Transverse colon (tissue), 4 donors: ENCODE data around the gene FLT1. TPM values are rescaled to one million over a fixed set of nuclear protein-coding genes. Genes with fewer than 3 reads are reported as not detected.

Source experiments
- DNase-seq: peaks from one replicate; pipeline ENCODE4 v3.0.0-alpha.2; 2019
- H3K27ac ChIP-seq, 4 donors: fragments of 200-600 bp; sonication (generic); 2 replicates each; pipeline ENCODE4 v1.5.1; 2016 to 2018; ENCODE audit warnings: inconsistent platforms in 4 of 4
- H3K27me3 ChIP-seq: fragments of 200-600 bp; sonication (generic); 2 replicates; pipeline ENCODE4 v1.5.1; 2017; ENCODE audit warnings: inconsistent platforms
- H3K36me3 ChIP-seq, 4 donors: fragments of 200-600 bp; sonication (generic); 2 replicates each; pipeline ENCODE4 v1.5.1; 2017 to 2019; ENCODE audit warnings: inconsistent platforms in 4 of 4
- H3K4me1 ChIP-seq, 4 donors: fragments of 200-600 bp; sonication (generic); 2 replicates each; pipeline ENCODE4 v1.5.1; 2017 to 2020; ENCODE audit warnings: inconsistent platforms in 4 of 4
- H3K4me3 ChIP-seq, 4 donors: fragments of 200-600 bp; sonication (generic); 1 replicate in 1 of 4; 2 replicates in 3 of 4; pipeline versions ENCODE4 v1.5.1 to v1.6.1; 2017 to 2019; ENCODE audit warnings: inconsistent platforms in 4 of 4
- H3K9me3 ChIP-seq, 2 donors: fragments of 200-600 bp; sonication (generic); 2 replicates each; pipeline ENCODE4 v1.5.1; 2017 to 2019; ENCODE audit warnings: inconsistent platforms in 2 of 2
- CTCF ChIP-seq, 5 experiments: fragments of 200-600 bp in 3 of 5; fragments of 450-650 bp in 2 of 5; sonication (generic) in 3 of 5; IDR thresholded peaks; 1 replicate in 2 of 5; 2 replicates in 3 of 5; pipeline ENCODE4 v1.5.1; 2016 to 2017; ENCODE audit warnings: antibody characterized with exemption in 5 of 5, inconsistent platforms in 3 of 5, mild to moderate bottlenecking in 2 of 5, moderate library complexity in 1 of 5
- EP300 ChIP-seq: sonication (generic); formaldehyde crosslinking; IDR thresholded peaks from one replicate; pipeline ENCODE4 v1.6.1; 2017; ENCODE audit warnings: antibody characterized with exemption, low read depth
- POLR2A ChIP-seq: fragments of 450-650 bp; IDR thresholded peaks from one replicate; pipeline ENCODE4 v1.6.1; 2016; ENCODE audit warnings: antibody characterized with exemption, mild to moderate bottlenecking, moderate library complexity
- POLR2AphosphoS5 ChIP-seq, 3 donors: sonication (generic); formaldehyde crosslinking; IDR thresholded peaks; one replicate each; pipeline ENCODE4 v1.6.1; 2016; ENCODE audit warnings: antibody characterized with exemption in 3 of 3
- WGBS, 2 donors: methylation state at CpG; one replicate each; pipeline ENCODE4 v1.1.5; 2018; ENCODE audit warnings: low coverage in 1 of 2; 5-methylcytosine and 5-hydroxymethylcytosine counted together
- in situ Hi-C, 4 donors: fragments of 200-750 bp; cut with MboI; loops; one replicate each; pipeline versions ENCODE4 v1.15.0 to v1.15.1; 2017; ENCODE audit warnings: low sequenced_read_pairs in 3 of 4, low pct_ligation_motif_present in 1 of 4, low pct_unique_long_range_greater_than_20kb in 1 of 4
- intact Hi-C: fragments of 100-400 bp; cut with DNase I; formaldehyde crosslinking; loops from one replicate; pipeline ENCODE4 v1.15.1; 2023; ENCODE audit warnings: low total_unique reads
- total RNA-seq, 4 donors: library from RNA; depleted of rRNA; stranded (reverse); fragments of >200 nt; gene quantifications; one replicate each; pipeline ENCODE4 v1.1.0, GENCODE V29; 2016

FLT1 gene
- total RNA-seq, 4 donors from 2014 or later = 2.6 to 8.4 (median 3.5) TPM

GRCh38 chr13:28510066-28510465 is 15.1 kb upstream of the FLT1 start:
- DNase-seq = no peak
- Histone ChIP-seq H3K9me3 (no peaks in the 10 kb centered on the region), H3K4me1 (no peaks in the 10 kb centered on the region), H3K27ac (no peak overlapping the region), H3K27me3 (peaks cover 4% of the 10 kb centered on the region), H3K4me3 (no peak overlapping the region), H3K36me3 (no peaks in the 10 kb centered on the region)
- in situ Hi-C loops = no loop called here
- TF ChIP-seq POLR2A (no peak), CTCF (IDR thresholded peaks at IDR 0.05) (no peak), EP300 (no peak)
- intact Hi-C loops = no loop called here

- Histone ChIP-seq H3K27ac (no peak overlapping the region), H3K9me3 (no peaks in the 10 kb centered on the region), H3K27me3 (no peaks in the 10 kb centered on the region), H3K36me3 (no peaks in the 10 kb centered on the region), H3K4me1 (no peaks in the 10 kb centered on the region), H3K4me3 (no peak overlapping the region)
- DNase-seq = no peak
- 63 to 64% methylated on average over 4 to 7 of the region's 7 CpGs for WGBS, 2 donors
- intact Hi-C loops (no loop called here), in situ Hi-C loops (no loop called here)
- TF ChIP-seq POLR2AphosphoS5 (IDR thresholded peaks at IDR 0.05) (no peak), EP300 (no peak), CTCF (IDR thresholded peaks at IDR 0.05) (no peak), POLR2A (no peak)
Observed at GRCh38 chr13:28505543-28506135, 10.7 kb upstream of the FLT1 start.

- Histone ChIP-seq H3K4me1 (no peaks in the 10 kb centered on the region), H3K27ac (no peak overlapping the region), H3K4me3 (no peak overlapping the region), H3K9me3 (no peaks in the 10 kb centered on the region), H3K27me3 (peaks cover 3% of the 10 kb centered on the region), H3K36me3 (no peaks in the 10 kb centered on the region)
- DNase-seq = no peak
- in situ Hi-C loops (no loop called here), intact Hi-C loops (no loop called here)
- TF ChIP-seq CTCF (IDR thresholded peaks at IDR 0.05) (no peak), POLR2A (no peak), EP300 (no peak), POLR2AphosphoS5 (IDR thresholded peaks at IDR 0.05) (no peak)
- WGBS, 2 donors = 54 to 78% methylated on average over 2 to 6 of the region's 6 CpGs
Observed at GRCh38 chr13:28503182-28503967, 8.4 kb upstream of the FLT1 start.

GRCh38 chr13:28501547-28501946 is 6.6 kb upstream of the FLT1 start:
- intact Hi-C loops = no loop called here
- DNase-seq = no peak
- TF ChIP-seq POLR2AphosphoS5 (IDR thresholded peaks at IDR 0.05) (no peak), EP300 (no peak), CTCF (IDR thresholded peaks at IDR 0.05) (no peak), POLR2A (no peak)
- H3K27ac ChIP-seq = no peak overlapping the region
- no peaks in the 10 kb centered on the region for H3K36me3 ChIP-seq
- H3K27me3 ChIP-seq = peaks cover 20% of the 10 kb centered on the region
- H3K4me1 ChIP-seq = no peaks in the 10 kb centered on the region
- 80 to 93% methylated on average over 1 to 6 of the region's 6 CpGs for WGBS, 2 donors
- in situ Hi-C loops = no loop called here
- H3K9me3 ChIP-seq = no peaks in the 10 kb centered on the region
- no peak overlapping the region for H3K4me3 ChIP-seq
